LNCaP clone FGC (cell line): Measurements from ENCODE around the gene NOA1.
"Not testable (repeated sequence)": the region's sequence is repeated elsewhere in the genome, so short reads cannot be mapped to it uniquely, and the experiment has no call there.

ENCODE experiments used
- DNase-seq: peaks from one replicate; pipeline ENCODE4 v3.0.0-alpha.2; 2011; ENCODE audit warnings: low read depth
- H3K4me3 ChIP-seq: 2 replicates; pipeline ENCODE4 v1.5.1; 2011; ENCODE audit warnings: mild to moderate bottlenecking, low read depth, low read length, control low read depth
- CTCF ChIP-seq: IDR thresholded peaks from 2 replicates; pipeline ENCODE4 v1.5.1; 2012; ENCODE audit warnings: mild to moderate bottlenecking; ENCODE audit not compliant: control insufficient read depth, insufficient read depth; ENCODE audit errors: extremely low read depth

The NOA1 gene

DNA sequence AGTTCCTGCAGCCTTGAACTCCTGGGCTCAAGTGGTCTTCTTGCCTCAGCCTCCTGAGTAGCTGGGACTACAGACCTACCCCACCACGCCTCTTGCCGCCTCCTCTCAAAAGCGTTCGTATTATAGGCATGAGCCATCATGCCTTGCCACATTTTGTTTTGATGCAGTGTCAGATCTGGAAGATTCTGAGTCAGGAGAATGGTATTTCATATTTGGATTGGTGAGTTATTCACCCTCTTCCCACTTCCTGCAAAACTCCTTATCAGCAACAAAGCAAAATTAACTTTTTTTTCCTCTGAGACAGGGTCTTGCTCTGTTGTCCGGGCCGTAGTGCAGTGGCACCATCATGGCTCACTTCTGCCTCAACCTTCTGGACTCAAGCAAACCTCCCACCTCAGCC lies 40.1 kb downstream of the NOA1 start:
- no peak for TF ChIP-seq CTCF
- DNase-seq, result no peak
- H3K4me3 ChIP-seq, result no peak overlapping the region

DNA sequence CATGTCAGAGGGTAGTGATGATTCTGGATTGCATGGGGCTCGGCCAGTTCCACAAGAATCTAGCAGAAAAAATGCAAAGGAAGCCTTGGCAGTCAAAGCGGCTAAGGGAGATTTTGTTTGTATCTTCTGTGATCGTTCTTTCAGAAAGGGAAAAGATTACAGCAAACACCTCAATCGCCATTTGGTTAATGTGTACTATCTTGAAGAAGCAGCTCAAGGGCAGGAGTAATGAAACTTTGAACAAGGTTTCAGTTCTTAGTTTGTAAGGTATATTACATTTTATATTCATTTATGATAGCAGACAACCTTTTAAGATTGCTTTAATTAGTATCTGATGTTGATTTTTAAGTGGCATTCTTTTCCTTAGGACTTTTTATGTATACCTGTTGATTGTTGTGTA lies 45.5 kb downstream of the NOA1 start:
- DNase-seq, result no peak
- H3K4me3 ChIP-seq, result no peak overlapping the region
- no peak for TF ChIP-seq CTCF

DNA sequence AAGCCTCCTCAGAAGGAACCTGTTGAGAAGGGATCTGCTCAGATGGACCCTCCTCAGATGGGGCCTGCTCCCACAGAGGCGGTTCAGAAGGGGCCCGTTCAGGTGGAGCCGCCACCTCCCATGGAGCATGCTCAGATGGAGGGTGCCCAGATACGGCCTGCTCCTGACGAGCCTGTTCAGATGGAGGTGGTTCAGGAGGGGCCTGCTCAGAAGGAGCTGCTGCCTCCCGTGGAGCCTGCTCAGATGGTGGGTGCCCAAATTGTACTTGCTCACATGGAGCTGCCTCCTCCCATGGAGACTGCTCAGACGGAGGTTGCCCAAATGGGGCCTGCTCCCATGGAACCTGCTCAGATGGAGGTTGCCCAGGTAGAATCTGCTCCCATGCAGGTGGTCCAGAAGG lies 46.8 kb downstream of the NOA1 start:
- no peak for TF ChIP-seq CTCF
- H3K4me3 ChIP-seq, result no peak overlapping the region
- no peak for DNase-seq

GRCh38 chr4:56927196-56927595 lies 50.2 kb downstream of the NOA1 start:
- no peak overlapping the region for H3K4me3 ChIP-seq
- DNase-seq, result no peak
- no peak for TF ChIP-seq CTCF

GRCh38 chr4:56914977-56915376 lies 62.4 kb downstream of the NOA1 start:
- DNase-seq, H3K4me3 ChIP-seq: not testable (repeated sequence)

DNA sequence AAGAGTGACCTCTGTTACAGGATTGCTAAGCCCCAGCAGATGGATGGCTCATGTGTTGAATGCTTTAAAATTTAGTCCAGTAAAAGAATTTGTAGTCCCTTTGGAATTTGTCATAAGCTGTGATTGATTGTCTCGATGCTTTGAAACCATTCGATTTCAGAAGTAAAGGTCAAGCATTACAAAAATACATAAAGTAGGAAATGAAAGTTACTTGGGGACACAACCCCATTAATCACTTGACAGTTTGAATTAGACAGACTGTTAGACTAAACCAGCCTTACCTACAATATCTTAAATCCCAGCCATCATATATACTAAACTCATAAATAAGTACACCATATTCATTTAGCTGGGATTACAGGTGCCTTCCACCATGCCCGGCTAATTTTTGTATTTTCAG lies 63.1 kb downstream of the NOA1 start:
- no peak for DNase-seq
- H3K4me3 ChIP-seq, result no peak overlapping the region
- no peak for TF ChIP-seq CTCF
